ENCODE measurements around the gene MARCHF5. TPM values are rescaled to one million over a fixed set of nuclear protein-coding genes. Genes with fewer than 3 reads are reported as not detected.

MARCHF5 gene
- total RNA-seq (29.3 TPM), polyA plus RNA-seq (20.9 TPM)

GRCh38 chr10:92290837-92291615, at the start of gene MARCHF5, which contains the start of gene CPEB3:
TSS of gene MARCHF5 (plus strand) at chr10:92291167. CDS start at chr10:92291495, 328 bp downstream.
TSS of gene CPEB3 (minus strand) at chr10:92291078. CDS start at chr10:92240350, 50,728 bp downstream.
- peak within 1 kb of the TSS; percentile 75 for H3K4me3 ChIP-seq (ENCODE audit: low read depth, low read length)
- H3K27ac ChIP-seq (ENCODE audit: low read depth) = peak within 1 kb of the TSS; percentile 90
- peaks cover 1% of the 10 kb centered on the region for H3K36me3 ChIP-seq (ENCODE audit: insufficient read depth)
- no peaks in the 10 kb centered on the region for H3K4me1 ChIP-seq (ENCODE audit: insufficient read depth)
- WGBS = under 1% methylated on average over 79 of the region's 79 CpGs
- peak; percentile 83 for DNase-seq (ENCODE audit: extremely low spot score)

- WGBS = 57% methylated on average over 1 of the region's 1 CpG
- Histone ChIP-seq H3K36me3 (ENCODE audit: insufficient read depth) (no peaks in the 10 kb centered on the region), H3K27ac (ENCODE audit: low read depth) (no peak overlapping the region), H3K4me3 (ENCODE audit: low read depth, low read length) (peak overlapping the region; percentile 52), H3K4me1 (ENCODE audit: insufficient read depth) (peaks cover 1% of the 10 kb centered on the region)
- no peak for DNase-seq (ENCODE audit: extremely low spot score)
Measured at GRCh38 chr10:92241501-92241900, 49.5 kb upstream of the MARCHF5 start.

- Histone ChIP-seq H3K4me3 (ENCODE audit: low read depth, low read length) (no peak overlapping the region), H3K4me1 (ENCODE audit: insufficient read depth) (peaks cover 1% of the 10 kb centered on the region), H3K36me3 (ENCODE audit: insufficient read depth) (no peaks in the 10 kb centered on the region), H3K27ac (ENCODE audit: low read depth) (peak overlapping the region; percentile 1)
- DNase-seq (ENCODE audit: extremely low spot score) = no peak
- 55% methylated on average over 2 of the region's 2 CpGs for WGBS
Measured at GRCh38 chr10:92242380-92242779, 48.6 kb upstream of the MARCHF5 start.

GRCh38 chr10:92242910-92243671, 47.9 kb upstream of the MARCHF5 start:
- H3K27ac ChIP-seq (ENCODE audit: low read depth) = no peak overlapping the region

GRCh38 chr10:92244796-92245195, 46.2 kb upstream of the MARCHF5 start:
- H3K4me3 ChIP-seq (ENCODE audit: low read depth, low read length) = no peak overlapping the region
- WGBS = 87% methylated on average over 3 of the region's 3 CpGs
- no peaks in the 10 kb centered on the region for H3K36me3 ChIP-seq (ENCODE audit: insufficient read depth)
- no peak for DNase-seq (ENCODE audit: extremely low spot score)
- H3K4me1 ChIP-seq (ENCODE audit: insufficient read depth) = peaks cover 1% of the 10 kb centered on the region
- H3K27ac ChIP-seq (ENCODE audit: low read depth) = no peak overlapping the region

More at GRCh38 chr10:92242910-92243671, 47.9 kb upstream of the MARCHF5 start:
- Histone ChIP-seq H3K4me3 (ENCODE audit: low read depth, low read length) (no peak overlapping the region), H3K36me3 (ENCODE audit: insufficient read depth) (no peaks in the 10 kb centered on the region), H3K4me1 (ENCODE audit: insufficient read depth) (peaks cover 1% of the 10 kb centered on the region)
- peak; percentile 57 for DNase-seq (ENCODE audit: extremely low spot score)
- 16% methylated on average over 8 of the region's 8 CpGs for WGBS

- Histone ChIP-seq H3K27ac (ENCODE audit: low read depth) (no peak overlapping the region), H3K36me3 (ENCODE audit: insufficient read depth) (no peaks in the 10 kb centered on the region), H3K4me3 (ENCODE audit: low read depth, low read length) (no peak overlapping the region), H3K4me1 (ENCODE audit: insufficient read depth) (no peaks in the 10 kb centered on the region)
- DNase-seq (ENCODE audit: extremely low spot score) = no peak
- WGBS = 96% methylated on average over 2 of the region's 2 CpGs
Measured at GRCh38 chr10:92248566-92248965, 42.4 kb upstream of the MARCHF5 start.

GRCh38 chr10:92263396-92263795, 27.6 kb upstream of the MARCHF5 start:
- Histone ChIP-seq H3K4me1 (ENCODE audit: insufficient read depth) (peaks cover 1% of the 10 kb centered on the region), H3K36me3 (ENCODE audit: insufficient read depth) (no peaks in the 10 kb centered on the region), H3K27ac (ENCODE audit: low read depth) (no peak overlapping the region), H3K4me3 (ENCODE audit: low read depth, low read length) (no peak overlapping the region)
- DNase-seq (ENCODE audit: extremely low spot score) = no peak
- 95% methylated on average over 2 of the region's 2 CpGs for WGBS

- no peak overlapping the region for H3K4me3 ChIP-seq (ENCODE audit: low read depth, low read length)
- no peaks in the 10 kb centered on the region for H3K36me3 ChIP-seq (ENCODE audit: insufficient read depth)
- H3K4me1 ChIP-seq (ENCODE audit: insufficient read depth) = peaks cover 1% of the 10 kb centered on the region
- DNase-seq (ENCODE audit: extremely low spot score) = no peak
- H3K27ac ChIP-seq (ENCODE audit: low read depth) = no peak overlapping the region
- WGBS = 99% methylated on average over 2 of the region's 2 CpGs
Measured at GRCh38 chr10:92264249-92264648, 26.7 kb upstream of the MARCHF5 start.

- H3K36me3 ChIP-seq (ENCODE audit: insufficient read depth) = no peaks in the 10 kb centered on the region
- no peak overlapping the region for H3K4me3 ChIP-seq (ENCODE audit: low read depth, low read length)
- 41% methylated on average over 2 of the region's 2 CpGs for WGBS
- DNase-seq (ENCODE audit: extremely low spot score) = no peak
- H3K4me1 ChIP-seq (ENCODE audit: insufficient read depth) = peaks cover 1% of the 10 kb centered on the region
- no peak overlapping the region for H3K27ac ChIP-seq (ENCODE audit: low read depth)
Measured at GRCh38 chr10:92265687-92266258, 25.2 kb upstream of the MARCHF5 start.

- Histone ChIP-seq H3K4me3 (ENCODE audit: low read depth, low read length) (no peak overlapping the region), H3K27ac (ENCODE audit: low read depth) (no peak overlapping the region), H3K4me1 (ENCODE audit: insufficient read depth) (peaks cover 1% of the 10 kb centered on the region), H3K36me3 (ENCODE audit: insufficient read depth) (no peaks in the 10 kb centered on the region)
- no peak for DNase-seq (ENCODE audit: extremely low spot score)
Measured at GRCh38 chr10:92267343-92267742, 23.6 kb upstream of the MARCHF5 start.

GRCh38 chr10:92268748-92269147, 22.2 kb upstream of the MARCHF5 start:
- no peak for DNase-seq (ENCODE audit: extremely low spot score)
- no peak overlapping the region for H3K4me3 ChIP-seq (ENCODE audit: low read depth, low read length)
- WGBS = 82% methylated on average over 2 of the region's 2 CpGs
- H3K27ac ChIP-seq (ENCODE audit: low read depth) = no peak overlapping the region
- no peaks in the 10 kb centered on the region for H3K4me1 ChIP-seq (ENCODE audit: insufficient read depth)
- H3K36me3 ChIP-seq (ENCODE audit: insufficient read depth) = no peaks in the 10 kb centered on the region

GRCh38 chr10:92274071-92274470, 16.9 kb upstream of the MARCHF5 start:
- Histone ChIP-seq H3K36me3 (ENCODE audit: insufficient read depth) (no peaks in the 10 kb centered on the region), H3K4me3 (ENCODE audit: low read depth, low read length) (no peak overlapping the region), H3K4me1 (ENCODE audit: insufficient read depth) (no peaks in the 10 kb centered on the region), H3K27ac (ENCODE audit: low read depth) (no peak overlapping the region)
- 95% methylated on average over 3 of the region's 3 CpGs for WGBS
- DNase-seq (ENCODE audit: extremely low spot score) = no peak

GRCh38 chr10:92278996-92279696, 11.8 kb upstream of the MARCHF5 start:
- Histone ChIP-seq H3K4me3 (ENCODE audit: low read depth, low read length) (no peak overlapping the region), H3K36me3 (ENCODE audit: insufficient read depth) (no peaks in the 10 kb centered on the region), H3K4me1 (ENCODE audit: insufficient read depth) (no peaks in the 10 kb centered on the region), H3K27ac (ENCODE audit: low read depth) (no peak overlapping the region)
- 33% methylated on average over 4 of the region's 4 CpGs for WGBS
- no peak for DNase-seq (ENCODE audit: extremely low spot score)

Measured in urinary bladder (tissue), 4 donors.